ENCODE measurements around the gene PFKFB4. TPM values are rescaled to one million over a fixed set of nuclear protein-coding genes. Genes with fewer than 3 reads are reported as not detected.

Gene PFKFB4
- total RNA-seq (1 to 10 TPM in 6 of 10 donors, under 1 TPM in 4; 0.40 to 7.7 (median 1.5) TPM), polyA plus RNA-seq (1 to 10 TPM in 1 of 2 donors, under 1 TPM in 1; 0.74 to 1.0 TPM)
- long read RNA-seq, donor 1, partial matches to known transcripts, result 0 of 1 reads
- long read RNA-seq, donor 1, other reads (novel, unspliced or antisense), result 0 of 1 reads
- long read RNA-seq, donor 2, partial matches to known transcripts, result 0 of 2 reads
- long read RNA-seq, donor 2, other reads (novel, unspliced or antisense), result 2 of 2 reads
- long read RNA-seq, donor 3, partial matches to known transcripts, result 0 of 2 reads
- long read RNA-seq, donor 3, other reads (novel, unspliced or antisense), result 1 of 2 reads

- H3K9me3 ChIP-seq, result no peaks in the 10 kb centered on the region
- ATAC-seq, result peak; percentile 93 to 95 (median 94)
- peak in 2 of 9 donors; percentile 17 to 18 for TF ChIP-seq CTCF (IDR thresholded peaks at IDR 0.05)
- H3K27ac ChIP-seq, result peak within 1 kb of the TSS in 9 of 10 donors; percentile 52 to 86 (median 63)
- H3K36me3 ChIP-seq, result no peaks in the 10 kb centered on the region
- peaks cover 9 to 79% (median 29%) of the 10 kb centered on the region in 9 donors for H3K4me1 ChIP-seq
- intact Hi-C loops (cut with DNase I), result loop anchor here in 5 of 10 donors (2.0 to 10.0 kb wide), 4 partner anchors 50 to 282 kb away; partner anchors contain the start of genes UQCRC1 (in 2 of the 5), ATRIP (in 1 of the 5) and SLC26A6 (in 1 of the 5)
- peak; percentile 99 for DNase-seq
- no peaks in the 10 kb centered on the region for H3K27me3 ChIP-seq
- peak within 1 kb of the TSS in 9 of 10 donors; percentile 38 to 72 (median 62) for H3K4me3 ChIP-seq
- WGBS, 2 donors, result 1% methylated on average over 51 to 53 of the region's 53 CpGs
Observed at GRCh38 chr3:48556796-48557626, at the start of gene PFKFB4. TSS of gene PFKFB4 (minus strand) at chr3:48556803. CDS start at chr3:48556777, 26 bp downstream.

DNA sequence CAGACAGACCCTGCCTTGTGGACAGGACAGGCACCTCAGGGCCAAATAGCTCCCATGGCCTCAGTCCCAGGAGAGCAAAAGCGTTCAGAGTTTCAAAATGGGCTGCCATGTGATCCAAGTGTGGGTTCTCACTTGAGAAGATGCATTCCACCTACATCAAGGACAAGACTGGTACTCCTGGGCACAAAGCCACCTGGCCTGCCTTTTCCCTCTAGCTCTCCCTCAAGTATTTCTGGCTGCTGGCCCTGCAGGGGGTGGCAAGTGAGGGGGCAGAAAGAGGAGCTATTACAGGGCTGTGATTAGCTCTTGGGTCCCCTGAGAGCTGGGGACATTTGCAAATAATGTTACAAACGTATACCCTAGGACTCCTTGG is 45.0 kb upstream of the PFKFB4 start:
- peaks cover 15 to 92% (median 63%) of the 10 kb centered on the region in 9 donors for H3K36me3 ChIP-seq
- ATAC-seq, result peak in 6 of 8 donors; percentile 10 to 32 (median 24)
- peak overlapping the region in 8 of 10 donors; percentile 33 to 93 (median 86) for H3K27ac ChIP-seq
- H3K4me1 ChIP-seq, result peaks cover 32 to 92% (median 60%) of the 10 kb centered on the region in 9 donors
- WGBS, 2 donors, result 24 to 38% methylated on average over 2 of the region's 2 CpGs
- H3K9me3 ChIP-seq, result no peaks in the 10 kb centered on the region
- intact Hi-C loops (cut with DNase I), result no loop called here
- H3K4me3 ChIP-seq, result no peak overlapping the region
- DNase-seq, result peak; percentile 77
- TF ChIP-seq CTCF (IDR thresholded peaks at IDR 0.05), result no peak
- H3K27me3 ChIP-seq, result no peaks in the 10 kb centered on the region

- H3K27me3 ChIP-seq, result peaks cover 0 to 2% (median 0%) of the 10 kb centered on the region in 7 donors
Observed at GRCh38 chr3:48600711-48601621, 44.4 kb upstream of the PFKFB4 start.

More at GRCh38 chr3:48600711-48601621, 44.4 kb upstream of the PFKFB4 start:
- intact Hi-C loops (cut with DNase I), result no loop called here
- peaks cover 15 to 86% (median 61%) of the 10 kb centered on the region in 9 donors for H3K36me3 ChIP-seq
- ATAC-seq, result no peak
- TF ChIP-seq CTCF (IDR thresholded peaks at IDR 0.05), result no peak
- no peak overlapping the region for H3K4me3 ChIP-seq
- H3K9me3 ChIP-seq, result no peaks in the 10 kb centered on the region
- H3K27ac ChIP-seq, result peak overlapping the region in 8 of 10 donors; percentile 33 to 93 (median 86)
- H3K4me1 ChIP-seq, result peaks cover 39 to 92% (median 62%) of the 10 kb centered on the region in 9 donors
- 91 to 93% methylated on average over 19 of the region's 19 CpGs for WGBS, 2 donors
- no peak for DNase-seq

Data from heart right ventricle (tissue), 16 donors.